ENCODE measurements around the gene NCOA6.

GRCh38 chr20:34748709-34749108 lies 76.7 kb downstream of the NCOA6 start:
- TF ChIP-seq CTCF (IDR thresholded peaks at IDR 0.05) = no peak
- no peak for TF ChIP-seq POLR2A (IDR thresholded peaks at IDR 0.05)
